PC-3 (cell line): Measurements from ENCODE around the gene DLG2. TPM values are rescaled to one million over a fixed set of nuclear protein-coding genes. Genes with fewer than 3 reads are reported as not detected.

ENCODE experiments used
- ATAC-seq: fragments of 200-7000 bp; cut with Tn5 transposase; 2 replicates; pipeline ENCODE4 v1.9.1; 2020; ENCODE audit warnings: mild to moderate bottlenecking, moderate library complexity
- BruUV-seq: library from RNA; stranded (reverse); fragments of 400-500 nt; replicated peaks from 2 replicates; lab custom pipeline; 2021; lab: Mats Ljungman, UMichigan
- CTCF ChIA-PET: fragments of 300-600 bp; sonication (Branson Sonifier 250); formaldehyde crosslinking; loops from one replicate; lab custom pipeline; 2022; ENCODE audit warnings: antibody characterized with exemption; lab: Charles Lee
- POLR2A ChIA-PET: fragments of 300-600 bp; sonication (Branson Sonifier 250); formaldehyde crosslinking; loops from one replicate; lab custom pipeline; 2022; ENCODE audit warnings: antibody characterized with exemption; ENCODE audit not compliant: unreplicated experiment; lab: Charles Lee
- DNase-seq: peaks from one replicate; pipeline ENCODE4 v3.0.0-alpha.2; 2015
- H2AFZ ChIP-seq: fragments of 300-600 bp; sonication (generic); 2 replicates; pipeline ENCODE4 v1.6.0; 2016; ENCODE audit warnings: antibody characterized with exemption, low read length
- H3F3A ChIP-seq: fragments of 300-600 bp; sonication (generic); one replicate; pipeline ENCODE4 v1.6.0; 2017; ENCODE audit warnings: antibody characterized with exemption, low read length, control low read depth, mild to moderate bottlenecking; ENCODE audit not compliant: unreplicated experiment
- H3K27ac ChIP-seq: fragments of 300-600 bp; sonication (generic); 2 replicates; pipeline ENCODE4 v1.5.1; 2016; ENCODE audit warnings: mild to moderate bottlenecking, low read length
- H3K27me3 ChIP-seq: fragments of 300-600 bp; sonication (generic); 2 replicates; pipeline ENCODE4 v1.6.1; 2016; ENCODE audit warnings: low read length, mixed read lengths
- H3K36me3 ChIP-seq: fragments of 300-600 bp; sonication (generic); 2 replicates; pipeline ENCODE4 v1.6.1; 2016; ENCODE audit warnings: low read depth, mixed run types, low read length, mixed read lengths
- H3K4me1 ChIP-seq: fragments of 300-600 bp; sonication (generic); 2 replicates; pipeline ENCODE4 v1.5.1; 2016; ENCODE audit warnings: low read length; ENCODE audit not compliant: insufficient read depth
- H3K4me2 ChIP-seq: fragments of 300-600 bp; sonication (generic); 2 replicates; pipeline ENCODE4 v1.6.0; 2016; ENCODE audit warnings: low read length
- H3K4me3 ChIP-seq: fragments of 300-600 bp; sonication (generic); 2 replicates; pipeline ENCODE4 v1.5.1; 2016; ENCODE audit warnings: mild to moderate bottlenecking, low read length, mixed read lengths
- H3K79me2 ChIP-seq: fragments of 300-600 bp; sonication (generic); 2 replicates; pipeline ENCODE4 v1.6.1; 2017; ENCODE audit warnings: low read length, mixed read lengths
- H3K9ac ChIP-seq: fragments of 300-600 bp; sonication (generic); 2 replicates; pipeline ENCODE4 v1.6.0; 2016; ENCODE audit warnings: mild to moderate bottlenecking, low read length
- H3K9me2 ChIP-seq: fragments of 300-600 bp; sonication (generic); replicated peaks from 2 replicates; pipeline ENCODE4 v1.6.1; 2016; ENCODE audit warnings: mixed run types, low read length, mixed read lengths
- H3K9me3 ChIP-seq: fragments of 300-600 bp; sonication (generic); 2 replicates; pipeline ENCODE4 v1.6.1; 2016; ENCODE audit warnings: low read length, mixed read lengths
- H4K20me1 ChIP-seq: fragments of 300-600 bp; sonication (generic); 2 replicates; pipeline ENCODE4 v1.6.1; 2016; ENCODE audit warnings: low read length, mixed read lengths
- CTCF ChIP-seq: fragments of 300-600 bp; sonication (generic); conservative IDR thresholded peaks from 2 replicates; pipeline ENCODE4 v1.5.1; 2017; ENCODE audit warnings: antibody characterized with exemption, low read depth, mild to moderate bottlenecking, low read length
- EZH2 ChIP-seq: fragments of 300-600 bp; sonication (generic); IDR thresholded peaks from one replicate; pipeline ENCODE4 v1.6.1; 2017; ENCODE audit warnings: antibody characterized with exemption, mild to moderate bottlenecking, low read length; ENCODE audit not compliant: unreplicated experiment
- EZH2phosphoT487 ChIP-seq: fragments of 300-600 bp; sonication (generic); IDR thresholded peaks from 2 replicates; pipeline ENCODE4 v1.6.1; 2018; ENCODE audit warnings: mild to moderate bottlenecking, antibody characterized with exemption, low read length, borderline replicate concordance
- intact Hi-C: fragments of 100-400 bp; cut with micrococcal nuclease; formaldehyde crosslinking; loops from 2 replicates; pipeline ENCODE4 v1.9.0; 2023
- total RNA-seq: library from RNA; depleted of rRNA; stranded (reverse); fragments of >200 nt; gene quantifications from 2 replicates; pipeline ENCODE4 v1.2.3, GENCODE V29; 2014

DLG2 gene
- total RNA-seq, 1 experiment from 2014 or later: 0.58 TPM

GRCh38 chr11:85299258-85299942, 327.7 kb downstream of the DLG2 start:
- H3F3A ChIP-seq: no peaks in the 10 kb centered on the region
- no peaks in the 10 kb centered on the region for H3K9me2 ChIP-seq
- no peak overlapping the region for H3K4me3 ChIP-seq
- H4K20me1 ChIP-seq: no peaks in the 10 kb centered on the region
- H3K9ac ChIP-seq: no peak overlapping the region
- H2AFZ ChIP-seq: peak overlapping the region; percentile 34; the same call in 1 of the 2 replicates
- intact Hi-C loops: no loop called here
- ChIA-PET CTCF (no interaction called here), POLR2A (no interaction called here)
- H3K79me2 ChIP-seq: no peaks in the 10 kb centered on the region
- BruUV-seq: no TSS peak
- H3K27ac ChIP-seq: no peak overlapping the region
- H3K4me1 ChIP-seq: peaks cover 7% of the 10 kb centered on the region; the same call in 1 of the 2 replicates
- H3K4me2 ChIP-seq: no peak overlapping the region
- no peaks in the 10 kb centered on the region for H3K9me3 ChIP-seq
- no peaks in the 10 kb centered on the region for H3K36me3 ChIP-seq
- ATAC-seq (peak; percentile 76), DNase-seq (peak; percentile 30)
- no peak for TF ChIP-seq EZH2phosphoT487
- TF ChIP-seq EZH2: no peak
- TF ChIP-seq CTCF: no peak
- no peaks in the 10 kb centered on the region for H3K27me3 ChIP-seq

GRCh38 chr11:85295694-85296271, 331.4 kb downstream of the DLG2 start:
- Histone ChIP-seq H3F3A (no peaks in the 10 kb centered on the region), H3K4me3 (no peak overlapping the region), H3K27ac (no peak overlapping the region), H3K27me3 (peaks cover 4% of the 10 kb centered on the region; the same call in 1 of the 2 replicates), H2AFZ (no peak overlapping the region), H3K79me2 (no peaks in the 10 kb centered on the region), H3K4me1 (peaks cover 7% of the 10 kb centered on the region; the same call in 1 of the 2 replicates), H3K9me2 (no peaks in the 10 kb centered on the region), H3K9ac (no peak overlapping the region), H3K36me3 (no peaks in the 10 kb centered on the region), H3K4me2 (no peak overlapping the region), H3K9me3 (no peaks in the 10 kb centered on the region), H4K20me1 (no peaks in the 10 kb centered on the region)
- no peak for TF ChIP-seq CTCF
- no peak for TF ChIP-seq EZH2phosphoT487
- TF ChIP-seq EZH2: no peak
- ATAC-seq: no peak
- BruUV-seq: no TSS peak
- CTCF ChIA-PET: no interaction called here
- POLR2A ChIA-PET: no interaction called here
- intact Hi-C loops: no loop called here
- DNase-seq: no peak

- Histone ChIP-seq H4K20me1 (no peaks in the 10 kb centered on the region), H2AFZ (no peak overlapping the region), H3F3A (no peaks in the 10 kb centered on the region), H3K4me2 (no peak overlapping the region), H3K9me2 (no peaks in the 10 kb centered on the region), H3K79me2 (no peaks in the 10 kb centered on the region), H3K27me3 (peaks cover 9% of the 10 kb centered on the region; the same call in 1 of the 2 replicates), H3K4me3 (no peak overlapping the region), H3K4me1 (no peaks in the 10 kb centered on the region), H3K36me3 (no peaks in the 10 kb centered on the region), H3K9ac (no peak overlapping the region), H3K27ac (no peak overlapping the region), H3K9me3 (no peaks in the 10 kb centered on the region)
- TF ChIP-seq CTCF (no peak), EZH2phosphoT487 (no peak), EZH2 (no peak)
- BruUV-seq: no TSS peak
- intact Hi-C loops: no loop called here
- ATAC-seq: no peak
- ChIA-PET CTCF (no interaction called here), POLR2A (no interaction called here)
- DNase-seq: no peak
Observed at GRCh38 chr11:85281550-85281949, 345.6 kb downstream of the DLG2 start.
